ENCODE measurements around the gene RNU6-1. TPM values are rescaled to one million over a fixed set of nuclear protein-coding genes. Genes with fewer than 3 reads are reported as not detected.

The RNU6-1 gene
- total RNA-seq, 4 donors from 2014 or later = not detected

- TF ChIP-seq CTCF (IDR thresholded peaks at IDR 0.05) = no peak
- no peak for TF ChIP-seq POLR2AphosphoS5 (IDR thresholded peaks at IDR 0.05)
- TF ChIP-seq EP300 (IDR thresholded peaks at IDR 0.05) = no peak
- TF ChIP-seq POLR2A (IDR thresholded peaks at IDR 0.05) = no peak
- Histone ChIP-seq H3K4me1 (peaks cover 15% of the 10 kb centered on the region), H3K27me3 (no peaks in the 10 kb centered on the region), H3K27ac (no peak overlapping the region), H3K9me3 (no peaks in the 10 kb centered on the region), H3K4me3 (no peak overlapping the region), H3K36me3 (no peaks in the 10 kb centered on the region)
- no peak for DNase-seq (ENCODE audit: low spot score in 2 of 2)
- 95% methylated on average over 2 of the region's 2 CpGs for WGBS
Observed at GRCh38 chr15:67878712-67879206, 38.9 kb upstream of the RNU6-1 start.

GRCh38 chr15:67873777-67874176 is 33.9 kb upstream of the RNU6-1 start:
- TF ChIP-seq POLR2A (IDR thresholded peaks at IDR 0.05) (no peak), CTCF (IDR thresholded peaks at IDR 0.05) (no peak)
- no peaks in the 10 kb centered on the region for H3K4me1 ChIP-seq
- no peaks in the 10 kb centered on the region for H3K27me3 ChIP-seq
- no peak for DNase-seq (ENCODE audit: low spot score in 2 of 2)
- H3K9me3 ChIP-seq = no peaks in the 10 kb centered on the region
- no peak overlapping the region for H3K4me3 ChIP-seq
- no peak overlapping the region for H3K27ac ChIP-seq
- H3K36me3 ChIP-seq = no peaks in the 10 kb centered on the region
- WGBS = 97% methylated on average over 3 of the region's 3 CpGs

DNA sequence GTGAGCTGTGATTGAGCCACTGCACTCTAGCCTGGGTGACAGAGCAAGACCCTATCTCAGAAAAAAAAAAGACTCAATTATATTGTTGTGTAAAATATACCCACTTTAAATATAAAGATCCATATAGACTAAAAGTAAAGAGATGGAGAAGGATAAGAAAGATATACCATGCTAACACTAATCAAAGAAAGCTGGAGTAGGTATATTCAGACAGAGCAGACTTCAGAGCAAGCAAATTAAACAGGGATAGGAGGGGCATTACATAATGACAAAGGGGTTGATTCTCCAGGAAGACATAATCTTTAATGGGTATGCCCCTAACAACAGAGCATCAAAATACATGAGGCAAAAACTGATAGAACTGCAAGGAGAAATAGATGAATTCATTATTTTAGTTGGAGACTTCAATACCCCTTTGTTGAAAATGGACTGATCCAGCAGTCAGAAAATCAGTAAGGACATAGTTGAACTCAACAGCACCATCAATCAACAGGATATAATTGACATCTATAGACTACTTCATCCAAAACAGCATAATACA is 31.1 kb upstream of the RNU6-1 start:
- Histone ChIP-seq H3K9me3 (no peaks in the 10 kb centered on the region), H3K36me3 (no peaks in the 10 kb centered on the region), H3K4me1 (no peaks in the 10 kb centered on the region), H3K4me3 (no peak overlapping the region), H3K27me3 (no peaks in the 10 kb centered on the region), H3K27ac (no peak overlapping the region)
- no peak for DNase-seq (ENCODE audit: low spot score in 2 of 2)
- no peak for TF ChIP-seq POLR2A (IDR thresholded peaks at IDR 0.05)
- no peak for TF ChIP-seq EP300 (IDR thresholded peaks at IDR 0.05)
- no peak for TF ChIP-seq CTCF (IDR thresholded peaks at IDR 0.05)
- no peak for TF ChIP-seq POLR2AphosphoS5 (IDR thresholded peaks at IDR 0.05)

- H3K9me3 ChIP-seq = no peaks in the 10 kb centered on the region
- no peaks in the 10 kb centered on the region for H3K27me3 ChIP-seq
- no peak for DNase-seq (ENCODE audit: low spot score in 2 of 2)
- H3K36me3 ChIP-seq = no peaks in the 10 kb centered on the region
- H3K4me1 ChIP-seq = no peaks in the 10 kb centered on the region
- H3K4me3 ChIP-seq = no peak overlapping the region
- TF ChIP-seq CTCF (IDR thresholded peaks at IDR 0.05) = no peak
- no peak for TF ChIP-seq POLR2A (IDR thresholded peaks at IDR 0.05)
- no peak for TF ChIP-seq EP300 (IDR thresholded peaks at IDR 0.05)
- no peak for TF ChIP-seq POLR2AphosphoS5 (IDR thresholded peaks at IDR 0.05)
- WGBS = 81% methylated on average over 3 of the region's 3 CpGs
- no peak overlapping the region for H3K27ac ChIP-seq
Observed at GRCh38 chr15:67869701-67870100, 29.9 kb upstream of the RNU6-1 start.

GRCh38 chr15:67865766-67866165 is 25.9 kb upstream of the RNU6-1 start:
- Histone ChIP-seq H3K27me3 (no peaks in the 10 kb centered on the region), H3K9me3 (no peaks in the 10 kb centered on the region), H3K36me3 (no peaks in the 10 kb centered on the region), H3K27ac (no peak overlapping the region), H3K4me3 (no peak overlapping the region), H3K4me1 (peaks cover 14% of the 10 kb centered on the region)
- no peak for DNase-seq (ENCODE audit: low spot score in 2 of 2)
- TF ChIP-seq EP300 (IDR thresholded peaks at IDR 0.05) = no peak
- TF ChIP-seq CTCF (IDR thresholded peaks at IDR 0.05) = no peak
- TF ChIP-seq POLR2AphosphoS5 (IDR thresholded peaks at IDR 0.05) = no peak
- TF ChIP-seq POLR2A (IDR thresholded peaks at IDR 0.05) = no peak
- 90% methylated on average over 4 of the region's 4 CpGs for WGBS

All from suprapubic skin (tissue), 4 donors.